GM21528 (cell line): ENCODE results near the gene PTPRU.

Source experiments
- ATAC-seq: cut with Tn5 transposase; IDR thresholded peaks from one replicate; pipeline ENCODE4 v1.9.1; 2021; ENCODE audit warnings: mild to moderate bottlenecking, moderate library complexity; ENCODE audit not compliant: unreplicated experiment, low FRiP score

The PTPRU gene

DNA sequence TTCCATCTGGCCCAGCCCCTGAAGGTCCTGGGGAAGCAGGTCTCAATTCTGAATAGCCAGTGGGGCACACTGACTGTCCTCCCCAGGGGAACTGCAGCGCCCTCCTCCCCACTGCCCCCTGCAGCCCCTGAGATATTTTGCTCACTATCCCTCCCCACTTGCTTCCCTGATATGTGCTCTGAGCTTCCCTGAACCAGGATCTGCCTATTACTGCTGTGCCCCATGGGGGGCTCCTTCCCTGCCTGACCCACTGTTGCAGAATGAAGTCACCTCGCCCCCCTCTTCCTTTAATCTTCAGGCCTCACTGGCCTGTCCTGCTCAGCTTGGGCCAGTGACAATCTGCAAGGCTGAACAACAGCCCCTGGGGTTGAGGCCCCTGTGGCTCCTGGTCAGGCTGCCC is 89.8 kb downstream of the PTPRU start:
- no peak for ATAC-seq

DNA sequence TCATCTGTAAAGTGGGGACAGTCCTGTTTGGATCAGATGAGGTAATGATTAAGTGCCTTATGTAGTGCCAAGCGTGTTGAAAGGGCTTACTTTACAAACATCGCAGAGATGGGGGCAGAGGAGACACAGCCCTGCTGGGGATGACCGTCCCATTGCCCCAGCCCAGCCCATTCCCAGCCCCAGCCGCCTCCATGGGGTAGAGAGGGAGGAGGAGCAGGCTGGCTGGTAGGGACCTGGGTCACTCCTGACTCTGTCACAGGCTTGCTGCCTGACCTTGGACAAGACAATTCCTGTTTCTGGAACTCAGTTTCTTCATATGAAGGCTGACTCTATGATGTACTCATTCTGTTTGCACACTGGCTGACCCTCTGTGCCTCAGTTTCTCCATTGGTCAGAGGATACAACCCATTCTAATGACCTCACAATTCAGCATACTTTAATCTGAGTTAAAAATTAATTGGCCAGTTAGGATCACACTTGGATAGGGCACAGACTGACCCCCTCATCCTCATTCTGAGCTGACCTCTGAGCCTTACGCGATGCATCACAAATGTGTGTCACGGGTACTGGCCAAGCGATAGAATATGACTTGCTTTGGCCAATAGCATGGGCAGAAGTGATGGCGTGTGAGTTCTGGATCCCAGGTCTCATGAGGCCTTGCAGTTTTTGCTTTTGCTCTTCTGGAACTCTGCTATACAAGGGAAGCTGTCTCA is 91.1 kb downstream of the PTPRU start:
- ATAC-seq: no peak

DNA sequence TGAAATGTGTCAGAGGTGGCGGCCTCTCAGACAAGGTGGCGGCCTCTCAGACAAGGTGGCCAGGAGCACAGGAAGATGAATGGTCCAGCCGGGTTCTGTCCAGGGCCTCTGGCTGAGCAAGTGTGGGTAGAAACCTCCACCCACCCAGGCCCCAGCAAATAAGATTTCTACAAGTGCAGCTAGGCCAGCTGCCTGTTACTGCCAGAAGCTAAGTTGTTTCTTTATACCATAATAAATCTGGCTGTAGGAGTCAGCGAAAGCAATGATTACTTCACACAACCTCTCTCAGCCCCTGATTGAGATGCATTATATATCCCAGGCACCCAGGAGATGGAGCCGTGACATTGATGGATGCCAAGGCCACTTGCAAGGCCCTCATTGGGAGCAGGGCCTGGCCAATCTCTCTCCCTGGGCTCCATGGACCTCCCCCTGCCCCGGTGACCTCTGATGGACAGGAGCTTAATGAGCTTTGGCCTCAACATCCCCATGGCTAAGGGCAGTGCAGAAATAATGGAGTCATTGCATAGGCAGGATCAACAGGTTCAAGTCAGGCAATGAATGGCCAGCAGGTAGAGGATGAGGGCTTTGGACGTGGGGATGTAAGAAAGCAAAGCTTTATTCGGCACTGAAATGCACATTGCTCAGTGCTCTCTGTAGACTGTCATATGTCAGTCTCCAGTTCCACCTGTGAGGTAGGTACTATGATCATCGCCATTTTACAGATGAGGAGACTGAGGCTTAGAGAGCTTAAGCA is 92.9 kb downstream of the PTPRU start:
- ATAC-seq: no peak

DNA sequence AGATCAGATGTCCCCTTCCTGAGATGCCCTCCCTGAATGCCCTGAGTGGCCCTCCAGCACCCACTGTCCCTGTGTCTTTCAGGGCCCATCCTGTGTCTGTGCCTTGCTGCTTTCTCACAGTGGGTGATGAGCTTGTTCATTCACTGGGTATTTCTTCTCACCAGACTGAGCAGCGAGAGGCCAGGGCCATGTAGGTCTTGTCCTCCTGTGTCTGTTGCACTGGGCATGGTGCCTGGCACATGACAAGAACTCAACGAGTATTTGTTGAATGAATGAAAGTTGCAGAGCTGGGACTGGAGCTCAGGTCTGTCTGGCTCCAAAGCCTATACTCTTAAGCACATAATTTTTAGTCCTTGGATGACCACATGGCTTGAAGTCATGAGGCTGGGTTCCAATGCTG is 93.8 kb downstream of the PTPRU start:
- no peak for ATAC-seq

- ATAC-seq: no peak
Observed at GRCh38 chr1:29330856-29331255, 94.5 kb downstream of the PTPRU start.

DNA sequence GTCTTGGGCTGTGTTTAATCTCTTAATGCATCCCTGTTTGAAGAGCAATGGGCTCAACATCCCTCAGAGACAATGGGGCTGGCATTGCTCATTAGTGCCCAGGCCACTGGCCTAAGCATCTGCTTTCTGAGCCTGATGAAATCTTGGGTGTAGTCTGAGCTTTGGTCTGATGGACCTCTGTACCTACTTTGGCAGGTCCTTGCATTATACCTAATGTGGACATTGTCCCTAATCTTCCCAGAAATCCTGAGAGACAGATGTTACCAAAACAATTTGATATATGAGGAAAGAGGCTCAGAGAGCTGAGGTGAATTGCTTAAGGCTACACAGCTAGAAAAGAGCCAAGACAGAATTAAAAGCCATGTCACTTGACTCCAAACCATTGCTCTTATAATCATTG is 95.0 kb downstream of the PTPRU start:
- ATAC-seq: no peak

DNA sequence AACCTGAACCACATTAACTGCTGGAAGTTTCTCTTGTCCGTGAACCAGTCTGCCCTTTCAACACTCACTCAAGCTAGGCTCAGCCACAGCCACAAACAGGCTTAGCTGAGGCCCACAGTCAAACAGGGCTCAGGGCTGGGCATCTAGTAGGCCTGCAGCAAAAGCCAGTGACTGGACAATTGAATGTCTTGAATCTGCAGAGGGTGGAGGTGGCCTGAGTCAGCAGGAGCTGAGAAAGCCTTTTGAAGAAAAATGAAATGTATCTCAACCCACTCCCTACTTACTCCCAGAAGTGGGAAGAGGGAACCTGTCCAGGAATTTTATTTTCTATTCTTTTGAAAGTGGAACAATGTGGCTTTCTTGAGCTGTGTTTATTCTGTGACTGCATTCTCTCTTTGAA is 95.4 kb downstream of the PTPRU start:
- ATAC-seq: no peak

- no peak for ATAC-seq
Observed at GRCh38 chr1:29332204-29332603, 95.9 kb downstream of the PTPRU start.

DNA sequence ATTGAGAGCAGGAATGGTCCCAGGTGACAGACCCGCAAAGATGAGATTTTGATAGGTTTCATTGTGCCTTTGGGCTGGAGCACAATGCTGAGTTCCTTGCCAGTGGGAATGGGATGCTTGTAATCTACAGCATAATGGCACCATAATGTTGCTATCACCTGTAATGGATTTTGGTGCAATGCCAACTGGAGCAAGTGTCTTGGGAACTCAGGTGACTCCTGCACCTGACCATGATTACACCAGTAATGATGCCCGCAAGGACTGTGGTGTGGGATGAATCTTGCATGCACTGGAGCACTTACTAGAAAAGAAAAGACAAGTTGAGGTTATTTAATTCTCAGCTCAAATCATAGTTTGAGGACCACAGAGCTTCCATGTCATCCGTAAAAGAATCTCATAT is 96.7 kb downstream of the PTPRU start:
- ATAC-seq: no peak

- ATAC-seq: no peak
Observed at GRCh38 chr1:29335573-29335972, 99.3 kb downstream of the PTPRU start.

DNA sequence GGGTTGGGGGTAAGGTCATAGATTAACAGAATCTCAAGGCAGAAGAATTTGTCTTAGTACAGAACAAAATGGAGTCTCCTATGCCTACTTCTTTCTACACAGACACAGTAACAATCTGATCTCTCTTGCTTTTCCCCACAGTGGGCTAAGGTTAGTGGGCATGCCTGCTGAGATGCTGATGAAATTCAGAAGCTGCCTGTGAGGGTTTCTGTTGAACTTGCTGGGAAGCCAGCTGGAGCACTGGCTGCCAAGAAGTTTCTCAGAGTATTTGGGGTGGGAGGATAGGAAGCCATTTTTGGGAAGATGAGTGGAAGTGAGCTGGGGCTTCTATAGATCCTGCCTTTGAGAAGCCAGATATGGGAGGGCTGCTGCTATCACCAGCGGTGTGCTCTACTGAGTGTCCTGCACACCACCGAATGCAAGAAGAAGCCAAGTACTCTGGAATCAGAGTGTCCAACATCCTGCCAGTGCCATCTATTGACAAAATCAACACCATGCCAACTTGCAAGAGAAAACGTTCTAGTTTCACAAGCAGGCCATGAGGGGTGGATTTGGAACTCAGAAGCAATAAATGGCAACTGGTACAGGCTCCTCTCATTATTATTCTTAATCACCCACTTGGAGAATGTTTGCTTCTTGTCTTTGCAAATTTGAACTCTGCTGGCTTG is 102.7 kb downstream of the PTPRU start:
- ATAC-seq: no peak

GRCh38 chr1:29341936-29342335 is 105.6 kb downstream of the PTPRU start:
- no peak for ATAC-seq

DNA sequence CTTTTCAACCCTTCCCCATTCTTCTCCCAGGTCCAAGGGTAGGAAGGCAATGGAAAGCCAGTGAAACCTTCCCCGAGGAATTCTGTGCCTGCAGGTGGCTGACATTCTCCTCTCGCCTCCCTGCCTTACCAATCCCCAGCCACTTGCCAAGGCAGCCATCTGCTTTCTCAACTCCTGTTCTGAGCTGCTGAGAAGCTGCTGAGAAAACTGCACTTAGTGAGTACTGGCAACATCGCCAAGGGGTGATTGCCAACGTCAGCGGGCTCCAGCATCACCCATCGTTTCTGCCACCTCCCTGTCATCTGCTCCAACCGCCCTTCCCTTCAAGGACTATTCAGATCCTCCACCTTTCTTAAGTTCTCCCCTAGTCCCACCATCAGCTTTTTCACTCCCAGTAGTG is 106.0 kb downstream of the PTPRU start:
- no peak for ATAC-seq

DNA sequence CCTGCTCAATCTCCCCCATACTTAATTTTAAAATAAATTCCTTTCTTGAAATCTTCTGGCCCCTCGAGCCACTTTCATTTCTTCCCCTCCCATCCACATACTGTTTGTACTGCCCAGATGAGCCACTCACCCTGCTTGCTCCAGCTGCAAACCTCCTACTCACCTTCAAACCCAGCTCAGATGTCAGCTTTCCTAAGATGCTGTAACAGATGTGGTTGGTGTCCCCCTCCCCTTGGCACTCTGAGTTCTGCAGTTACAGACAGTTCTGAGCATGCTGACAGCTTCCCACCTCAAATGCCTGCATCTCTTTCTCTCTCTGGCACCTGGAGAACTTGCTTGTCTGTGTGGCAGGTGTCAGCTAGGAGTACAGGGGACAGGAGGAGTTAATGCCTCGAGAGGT is 106.7 kb downstream of the PTPRU start:
- no peak for ATAC-seq

- ATAC-seq: no peak
Observed at GRCh38 chr1:29343476-29343875, 107.2 kb downstream of the PTPRU start.

GRCh38 chr1:29343908-29344307 is 107.6 kb downstream of the PTPRU start:
- ATAC-seq: no peak

- ATAC-seq: no peak
Observed at GRCh38 chr1:29344336-29344735, 108.0 kb downstream of the PTPRU start.

GRCh38 chr1:29346576-29346975 is 110.3 kb downstream of the PTPRU start:
- no peak for ATAC-seq

DNA sequence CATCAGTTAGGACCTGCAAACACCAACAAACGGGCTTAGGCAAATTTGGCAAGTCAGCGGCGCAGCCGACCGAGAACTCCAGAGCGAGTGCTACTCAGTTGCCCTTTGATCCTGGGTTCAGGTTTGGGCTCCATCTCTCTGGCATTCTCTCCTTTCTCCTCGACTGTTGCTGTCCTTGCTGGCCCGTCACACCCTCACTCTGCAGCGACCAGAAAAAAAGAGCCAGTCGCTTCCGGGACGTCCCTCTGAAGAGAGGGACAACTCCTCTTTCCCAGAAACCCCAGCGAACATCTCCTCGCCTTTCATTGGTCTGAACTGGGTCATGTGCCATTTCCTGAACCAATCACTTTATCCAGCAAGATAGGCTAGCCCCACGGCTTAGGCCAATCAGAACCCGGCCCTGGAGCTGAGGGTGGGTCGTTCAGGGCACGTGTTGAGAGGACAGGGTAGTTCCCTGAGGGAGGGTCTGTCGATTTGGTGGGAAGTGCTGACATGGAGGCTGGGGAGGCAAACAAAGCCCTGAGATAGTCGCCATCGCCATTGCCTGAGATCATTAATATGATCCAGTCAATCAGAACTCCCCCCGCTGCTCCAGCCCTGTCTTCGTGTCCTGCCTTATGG is 113.7 kb downstream of the PTPRU start:
- ATAC-seq: no peak

DNA sequence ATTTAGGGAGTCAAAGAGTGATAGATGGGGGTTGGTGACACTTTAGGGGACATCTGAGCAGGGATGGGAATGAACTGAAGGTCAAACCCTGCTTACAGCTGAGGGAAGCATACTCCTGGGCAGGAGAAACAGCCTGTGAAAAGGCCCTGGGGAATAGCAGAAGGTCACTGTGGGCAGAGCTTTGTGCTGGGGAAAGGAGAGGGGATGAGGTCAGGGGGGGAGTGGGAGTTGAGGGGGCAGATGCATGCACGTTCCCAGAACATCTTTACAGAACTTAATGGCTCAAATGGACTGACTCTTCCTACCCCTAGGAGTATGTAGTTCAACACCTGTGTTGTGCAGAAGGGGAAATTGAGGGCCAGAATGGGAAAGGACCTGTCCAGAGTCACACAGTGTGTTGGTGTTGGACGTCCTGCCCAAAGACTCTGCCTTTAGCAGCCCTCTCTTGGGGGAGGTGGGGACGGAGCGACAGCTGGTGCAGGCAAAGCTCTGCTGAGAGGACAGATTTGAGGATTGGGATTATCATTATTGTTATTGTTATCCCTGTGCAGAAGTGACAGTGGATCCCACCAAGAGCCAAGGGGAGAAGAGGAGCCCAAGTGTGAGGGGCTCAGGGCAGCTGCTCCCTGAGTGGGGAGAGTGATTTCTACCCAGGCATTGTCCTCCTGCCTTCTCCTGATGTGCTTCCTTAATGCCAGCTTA is 116.5 kb downstream of the PTPRU start:
- ATAC-seq: no peak
